ENCODE results near the gene ATXN1. TPM values are rescaled to one million over a fixed set of nuclear protein-coding genes. Genes with fewer than 3 reads are reported as not detected.

The ATXN1 gene
- total RNA-seq, 2 donors from 2014 or later, result 63.1 to 72.2 TPM

- intact Hi-C loops (cut with DNase I), result no loop called here
- no peak for DNase-seq (ENCODE audit: low spot score)
Measured at GRCh38 chr6:16434885-16435284, 326.4 kb downstream of the ATXN1 start.

- intact Hi-C loops (cut with DNase I), result no loop called here
- no peak for DNase-seq (ENCODE audit: low spot score)
Measured at GRCh38 chr6:16433338-16433890, 327.8 kb downstream of the ATXN1 start.

- DNase-seq (ENCODE audit: low spot score), result no peak
Measured at GRCh38 chr6:16432075-16433032, 328.9 kb downstream of the ATXN1 start.

GRCh38 chr6:16431106-16431505 lies 330.2 kb downstream of the ATXN1 start:
- intact Hi-C loops (cut with DNase I), result no loop called here
- DNase-seq (ENCODE audit: low spot score), result no peak

More at GRCh38 chr6:16432075-16433032, 328.9 kb downstream of the ATXN1 start:
- intact Hi-C loops (cut with DNase I), result no loop called here

GRCh38 chr6:16430391-16431089 lies 330.7 kb downstream of the ATXN1 start:
- intact Hi-C loops (cut with DNase I), result no loop called here
- DNase-seq (ENCODE audit: low spot score), result no peak

GRCh38 chr6:16429669-16430068 lies 331.6 kb downstream of the ATXN1 start:
- no peak for DNase-seq (ENCODE audit: low spot score)
- intact Hi-C loops (cut with DNase I), result no loop called here

- intact Hi-C loops (cut with DNase I), result loop anchor here in 1 of 2 donors (2.0 kb wide), 1 partner anchor 20 kb away; no protein-coding TSS in a partner anchor
- no peak for DNase-seq (ENCODE audit: low spot score)
Measured at GRCh38 chr6:16427124-16427523, 334.1 kb downstream of the ATXN1 start.

GRCh38 chr6:16425881-16426615 lies 335.2 kb downstream of the ATXN1 start:
- DNase-seq (ENCODE audit: low spot score), result no peak
- intact Hi-C loops (cut with DNase I), result loop anchor here in 1 of 2 donors (2.0 kb wide), 1 partner anchor 19 kb away; no protein-coding TSS in a partner anchor

- no peak for DNase-seq (ENCODE audit: low spot score)
Measured at GRCh38 chr6:16421462-16421960, 339.7 kb downstream of the ATXN1 start.

GRCh38 chr6:16420715-16421461 lies 340.4 kb downstream of the ATXN1 start:
- no peak for DNase-seq (ENCODE audit: low spot score)
- intact Hi-C loops (cut with DNase I), result no loop called here

More at GRCh38 chr6:16421462-16421960, 339.7 kb downstream of the ATXN1 start:
- intact Hi-C loops (cut with DNase I), result no loop called here

- intact Hi-C loops (cut with DNase I), result no loop called here
- no peak for DNase-seq (ENCODE audit: low spot score)
Measured at GRCh38 chr6:16420337-16420714, 340.9 kb downstream of the ATXN1 start.

- DNase-seq (ENCODE audit: low spot score), result no peak
- intact Hi-C loops (cut with DNase I), result no loop called here
Measured at GRCh38 chr6:16419636-16420336, 341.5 kb downstream of the ATXN1 start.

- no peak for DNase-seq (ENCODE audit: low spot score)
Measured at GRCh38 chr6:16418151-16418550, 343.1 kb downstream of the ATXN1 start.

GRCh38 chr6:16415677-16416076 lies 345.6 kb downstream of the ATXN1 start:
- intact Hi-C loops (cut with DNase I), result no loop called here
- no peak for DNase-seq (ENCODE audit: low spot score)

More at GRCh38 chr6:16418151-16418550, 343.1 kb downstream of the ATXN1 start:
- intact Hi-C loops (cut with DNase I), result no loop called here

GRCh38 chr6:16414205-16414604 lies 347.1 kb downstream of the ATXN1 start:
- DNase-seq (ENCODE audit: low spot score), result no peak
- intact Hi-C loops (cut with DNase I), result no loop called here

- no peak for DNase-seq (ENCODE audit: low spot score)
- intact Hi-C loops (cut with DNase I), result no loop called here
Measured at GRCh38 chr6:16413399-16413798, 347.9 kb downstream of the ATXN1 start.

- no peak for DNase-seq (ENCODE audit: low spot score)
- intact Hi-C loops (cut with DNase I), result no loop called here
Measured at GRCh38 chr6:16412982-16413381, 348.3 kb downstream of the ATXN1 start.

- intact Hi-C loops (cut with DNase I), result no loop called here
- DNase-seq (ENCODE audit: low spot score), result no peak
Measured at GRCh38 chr6:16412171-16412570, 349.1 kb downstream of the ATXN1 start.

Measured in posterior vena cava (tissue), 2 donors.